PC-9 (cell line): Measurements from ENCODE around the gene KCNN3. TPM values are rescaled to one million over a fixed set of nuclear protein-coding genes. Genes with fewer than 3 reads are reported as not detected.

Experiments
- BruUV-seq: library from RNA; stranded (reverse); fragments of 400-500 nt; replicated peaks from 2 replicates; lab custom pipeline; 2021; lab: Mats Ljungman, UMichigan
- CTCF ChIA-PET: fragments of 300-600 bp; sonication (Branson Sonifier 250); formaldehyde crosslinking; loops from one replicate; lab custom pipeline; 2022; ENCODE audit warnings: antibody characterized with exemption; lab: Charles Lee
- POLR2A ChIA-PET: fragments of 300-600 bp; sonication (Branson Sonifier 250); formaldehyde crosslinking; loops from one replicate; lab custom pipeline; 2022; ENCODE audit warnings: antibody characterized with exemption; ENCODE audit not compliant: unreplicated experiment; lab: Charles Lee
- DNase-seq, 2 experiments: peaks; one replicate each; pipeline versions ENCODE4 v3.0.0 to v3.0.0-alpha.2; 2015 to 2022; ENCODE audit warnings: mixed read lengths in 1 of 2
- H2AFZ ChIP-seq: fragments of 200-600 bp; sonication (generic); 2 replicates; pipeline ENCODE4 v1.8.1; 2017; ENCODE audit warnings: antibody characterized with exemption
- H3F3A ChIP-seq: fragments of 200-600 bp; sonication (generic); 2 replicates; pipeline ENCODE4 v1.8.1; 2017; ENCODE audit warnings: antibody characterized with exemption, mild to moderate bottlenecking, low read depth; ENCODE audit not compliant: insufficient read depth
- H3K27ac ChIP-seq: fragments of 200-600 bp; sonication (generic); 2 replicates; pipeline ENCODE4 v1.6.1; 2016; ENCODE audit warnings: mixed run types
- H3K27me3 ChIP-seq: fragments of 200-600 bp; sonication (generic); 2 replicates; pipeline ENCODE4 v1.6.1; 2016; ENCODE audit warnings: low read depth, mixed run types; ENCODE audit not compliant: insufficient read depth
- H3K36me3 ChIP-seq: fragments of 200-600 bp; sonication (generic); 2 replicates; pipeline ENCODE4 v1.6.1; 2016; ENCODE audit warnings: low read depth, mixed run types
- H3K4me1 ChIP-seq: fragments of 200-600 bp; sonication (generic); replicated peaks from 2 replicates; pipeline ENCODE4 v1.6.1; 2016; ENCODE audit warnings: mixed run types; ENCODE audit not compliant: insufficient read depth
- H3K4me2 ChIP-seq: fragments of 200-600 bp; sonication (generic); 2 replicates; pipeline ENCODE4 v1.6.1; 2017; ENCODE audit warnings: mixed run types
- H3K4me3 ChIP-seq: fragments of 200-600 bp; sonication (generic); 2 replicates; pipeline ENCODE4 v1.6.1; 2016; ENCODE audit warnings: mixed run types
- H3K79me2 ChIP-seq: fragments of 200-600 bp; sonication (generic); 2 replicates; pipeline ENCODE4 v1.6.1; 2017; ENCODE audit warnings: low read depth, mixed run types
- H3K9me2 ChIP-seq: fragments of 200-600 bp; sonication (generic); 2 replicates; pipeline ENCODE4 v1.8.1; 2017; ENCODE audit warnings: mild to moderate bottlenecking; ENCODE audit not compliant: insufficient read depth
- H3K9me3 ChIP-seq: fragments of 200-600 bp; sonication (generic); 2 replicates; pipeline ENCODE4 v1.8.1; 2016; ENCODE audit warnings: low read depth; ENCODE audit not compliant: insufficient read depth
- H4K20me1 ChIP-seq: fragments of 200-600 bp; sonication (generic); 2 replicates; pipeline ENCODE4 v1.8.1; 2017; ENCODE audit not compliant: insufficient read depth
- CTCF ChIP-seq: fragments of 200-600 bp; sonication (generic); conservative IDR thresholded peaks from 2 replicates; pipeline ENCODE4 v1.6.1; 2017; ENCODE audit warnings: mixed run types, antibody characterized with exemption, mild to moderate bottlenecking, moderate library complexity
- EZH2 ChIP-seq: fragments of 200-600 bp; sonication (generic); IDR thresholded peaks from 2 replicates; pipeline ENCODE4 v1.8.0; 2017; ENCODE audit warnings: antibody characterized with exemption, low read depth
- intact Hi-C: fragments of 100-400 bp; cut with micrococcal nuclease; formaldehyde crosslinking; loops from one replicate; pipeline ENCODE4 v1.10.0; 2022; ENCODE audit not compliant: unreplicated experiment
- total RNA-seq: library from RNA; stranded (reverse); gene quantifications from 2 replicates; pipeline ENCODE4 v1.2.3, GENCODE V29; 2021

KCNN3 gene
- total RNA-seq, 1 experiment from 2014 or later = 1.1 TPM

DNA sequence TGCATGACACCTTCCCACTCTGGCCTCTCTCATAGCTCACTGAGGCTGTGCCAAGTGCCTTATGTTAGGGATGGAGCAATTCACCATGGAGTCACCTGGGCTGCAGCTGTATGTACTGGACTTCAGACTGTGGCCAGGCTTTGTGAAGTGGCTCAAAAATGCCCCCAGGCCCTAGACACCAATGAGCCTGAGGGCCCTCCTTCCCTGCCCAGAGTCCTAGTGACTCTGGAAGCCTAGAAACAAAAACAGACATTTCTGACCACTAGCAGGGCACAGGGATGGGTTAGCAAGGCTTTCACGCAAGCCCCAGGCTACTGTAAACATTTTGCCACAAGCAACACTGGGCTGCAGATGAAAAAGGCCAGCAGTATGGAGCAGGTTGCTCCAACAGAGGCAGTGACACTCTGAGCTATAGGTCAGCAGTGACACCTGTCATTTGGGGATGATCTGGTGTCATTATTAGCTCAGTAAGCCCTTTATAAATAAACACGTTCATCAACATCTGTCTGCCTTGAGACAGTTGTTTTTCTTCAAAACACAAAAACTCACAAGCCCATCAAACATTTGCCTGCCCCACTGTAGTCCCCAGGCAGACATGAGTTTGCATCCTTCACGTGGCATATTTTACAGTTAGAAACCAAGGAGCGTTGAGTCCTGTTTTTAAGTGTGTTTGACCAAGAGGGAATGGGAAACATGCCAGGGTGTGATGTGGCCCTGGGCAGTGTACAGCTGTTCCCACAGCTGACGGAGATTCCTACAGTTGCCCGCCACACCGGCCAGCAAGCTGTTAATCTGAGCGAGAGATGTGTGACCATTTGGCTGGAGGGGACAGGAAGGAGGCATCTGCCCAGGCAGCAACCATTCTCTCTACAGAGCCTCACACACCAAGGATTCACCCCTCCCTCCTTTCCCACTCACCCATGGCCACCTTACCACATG is 66.8 kb downstream of the KCNN3 start:
- Histone ChIP-seq H3K4me3 (no peak overlapping the region), H3K4me1 (no peaks in the 10 kb centered on the region), H2AFZ (no peak overlapping the region), H3K27me3 (peaks cover 97% of the 10 kb centered on the region), H3K9me2 (no peaks in the 10 kb centered on the region), H3K79me2 (no peaks in the 10 kb centered on the region), H3K9me3 (no peaks in the 10 kb centered on the region), H4K20me1 (no peaks in the 10 kb centered on the region), H3K4me2 (no peak overlapping the region), H3K27ac (no peak overlapping the region), H3K36me3 (no peaks in the 10 kb centered on the region), H3F3A (no peaks in the 10 kb centered on the region)
- no peak for TF ChIP-seq CTCF
- no peak for TF ChIP-seq EZH2
- POLR2A ChIA-PET = no interaction called here
- BruUV-seq = no TSS peak
- no peak for DNase-seq
- CTCF ChIA-PET = interaction anchor here (0.6 kb wide), 1 partner anchor 22 kb away, joined by 3 read pairs; no protein-coding TSS in a partner anchor
- intact Hi-C loops = no loop called here

DNA sequence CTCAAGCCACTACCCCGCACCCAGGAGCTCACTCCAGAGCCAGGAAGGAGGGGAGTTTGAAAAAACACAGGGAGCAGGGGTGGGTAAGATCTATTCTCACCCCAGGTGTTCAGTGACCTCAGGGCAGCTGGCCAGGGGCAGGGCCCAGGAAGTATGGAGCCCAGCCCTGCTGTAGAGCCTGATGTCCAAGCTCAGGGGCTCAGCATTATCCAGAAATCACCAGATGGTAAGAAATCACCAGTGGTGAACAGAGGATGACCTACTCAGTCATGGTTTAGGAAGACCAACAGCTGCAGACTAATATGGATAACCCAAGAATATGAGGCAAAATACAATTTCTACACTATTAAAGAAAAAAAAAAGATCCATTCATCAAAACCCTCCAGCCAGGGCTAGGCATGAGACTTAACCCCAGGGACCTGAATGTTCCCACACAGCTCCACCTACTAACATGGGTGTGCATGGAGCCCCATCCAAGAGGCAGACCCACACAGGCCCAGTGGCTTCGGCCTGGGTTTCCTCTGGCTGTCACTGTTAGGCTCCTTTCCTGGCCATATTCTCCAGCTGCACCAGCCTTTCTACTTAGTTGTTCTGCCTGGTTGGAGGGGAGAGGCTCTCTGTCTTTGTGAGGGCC is 67.6 kb downstream of the KCNN3 start:
- peaks cover 96% of the 10 kb centered on the region for H3K27me3 ChIP-seq
- H3K9me3 ChIP-seq = no peaks in the 10 kb centered on the region
- intact Hi-C loops = no loop called here
- no peaks in the 10 kb centered on the region for H3F3A ChIP-seq
- ChIA-PET POLR2A (no interaction called here), CTCF (no interaction called here)
- H3K79me2 ChIP-seq = no peaks in the 10 kb centered on the region
- BruUV-seq = no TSS peak
- H3K9me2 ChIP-seq = no peaks in the 10 kb centered on the region
- H3K4me1 ChIP-seq = no peaks in the 10 kb centered on the region
- no peak overlapping the region for H3K27ac ChIP-seq
- H3K36me3 ChIP-seq = no peaks in the 10 kb centered on the region
- H2AFZ ChIP-seq = no peak overlapping the region
- TF ChIP-seq EZH2 (no peak), CTCF (no peak)
- no peak overlapping the region for H3K4me3 ChIP-seq
- no peaks in the 10 kb centered on the region for H4K20me1 ChIP-seq
- H3K4me2 ChIP-seq = no peak overlapping the region
- DNase-seq = no peak

- Histone ChIP-seq H3K4me3 (no peak overlapping the region), H3K79me2 (no peaks in the 10 kb centered on the region), H3K4me1 (no peaks in the 10 kb centered on the region), H2AFZ (no peak overlapping the region), H3K9me2 (no peaks in the 10 kb centered on the region), H3K4me2 (no peak overlapping the region), H4K20me1 (no peaks in the 10 kb centered on the region), H3K27ac (no peak overlapping the region), H3F3A (no peaks in the 10 kb centered on the region), H3K9me3 (no peaks in the 10 kb centered on the region), H3K27me3 (peaks cover 94% of the 10 kb centered on the region), H3K36me3 (no peaks in the 10 kb centered on the region)
- intact Hi-C loops = no loop called here
- TF ChIP-seq EZH2 = no peak
- no peak for TF ChIP-seq CTCF
- POLR2A ChIA-PET = no interaction called here
- no TSS peak for BruUV-seq
- CTCF ChIA-PET = interaction anchor here (0.5 kb wide), 1 partner anchor 21 kb away, joined by 14 read pairs; no protein-coding TSS in a partner anchor
- no peak for DNase-seq
Observed at GRCh38 chr1:154801234-154802011, 68.7 kb downstream of the KCNN3 start.
